Measurements from ENCODE around the gene ARHGAP8. TPM values are rescaled to one million over a fixed set of nuclear protein-coding genes. Genes with fewer than 3 reads are reported as not detected.

ARHGAP8 gene
- total RNA-seq, 1 donor from 2014 or later: not detected

DNA sequence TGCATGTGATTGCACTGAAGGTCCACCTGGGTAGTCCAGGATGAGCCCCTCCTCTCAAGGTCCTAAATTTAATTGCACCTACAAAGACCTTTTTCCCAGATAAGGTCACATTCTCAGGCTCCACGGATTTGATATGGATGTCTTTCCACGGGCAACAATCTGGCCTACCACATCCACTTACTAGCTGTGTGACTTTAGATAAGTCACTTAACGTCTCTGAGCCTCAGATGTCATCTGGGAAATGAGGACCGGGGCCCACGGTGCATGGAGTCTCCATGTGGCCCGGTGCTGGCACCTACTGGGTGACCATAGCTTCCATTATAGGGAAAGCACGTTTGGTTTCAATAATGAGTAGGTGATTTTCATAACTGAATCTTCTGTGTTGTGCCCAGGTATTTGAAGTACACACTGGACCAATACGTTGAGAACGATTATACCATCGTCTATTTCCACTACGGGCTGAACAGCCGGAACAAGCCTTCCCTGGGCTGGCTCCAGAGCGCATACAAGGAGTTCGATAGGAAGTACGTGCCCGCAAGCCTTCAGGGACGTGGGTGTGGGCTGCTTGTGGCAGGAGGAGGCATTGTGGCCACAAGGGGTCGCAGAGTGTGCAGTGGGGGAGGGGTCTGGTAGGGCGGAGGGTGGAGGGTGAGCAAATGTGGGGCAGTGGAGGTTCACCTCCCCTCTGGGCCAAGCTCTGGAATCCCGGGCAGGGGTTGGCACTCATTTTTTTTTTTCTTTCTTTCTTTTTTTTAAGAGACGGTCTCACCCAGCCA lies 55.7 kb downstream of the ARHGAP8 start:
- no peak overlapping the region for H3K4me3 ChIP-seq
- no peak overlapping the region for H3K27ac ChIP-seq (replicated peaks)
- H3K4me1 ChIP-seq: no peaks in the 10 kb centered on the region
- intact Hi-C loops (cut with micrococcal nuclease): no loop called here
- no peak for TF ChIP-seq CTCF (IDR thresholded peaks at IDR 0.05; ENCODE audit: borderline replicate concordance)
- DNase-seq: no peak
- H3K36me3 ChIP-seq: no peaks in the 10 kb centered on the region
- peaks cover 49% of the 10 kb centered on the region for H3K27me3 ChIP-seq (ENCODE audit: low read depth)
- peaks cover 8% of the 10 kb centered on the region for H3K9me3 ChIP-seq (replicated peaks)

DNA sequence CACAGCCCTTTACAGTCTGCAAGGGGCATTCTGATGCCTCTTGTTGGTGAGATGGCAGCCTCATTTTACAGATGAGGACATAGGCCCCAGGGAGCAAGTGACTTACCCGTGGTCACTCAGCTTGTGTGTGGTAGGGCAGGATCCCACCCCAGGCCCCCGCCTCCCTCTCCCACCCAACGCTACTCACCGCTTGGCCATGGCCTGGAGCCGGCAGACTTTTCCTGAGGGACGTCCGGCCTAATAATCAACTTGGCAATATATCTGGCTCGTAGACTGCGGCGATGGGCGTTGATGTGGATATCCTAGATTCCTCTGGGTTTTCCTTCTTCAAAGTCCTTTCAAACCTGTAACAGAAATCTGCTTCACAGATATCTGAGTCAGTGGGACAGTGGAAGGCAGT lies 57.1 kb downstream of the ARHGAP8 start:
- Histone ChIP-seq H3K27me3 (ENCODE audit: low read depth) (peaks cover 56% of the 10 kb centered on the region), H3K9me3 (replicated peaks) (peaks cover 15% of the 10 kb centered on the region), H3K4me3 (no peak overlapping the region), H3K4me1 (no peaks in the 10 kb centered on the region), H3K36me3 (no peaks in the 10 kb centered on the region), H3K27ac (replicated peaks) (no peak overlapping the region)
- no peak for TF ChIP-seq CTCF (IDR thresholded peaks at IDR 0.05; ENCODE audit: borderline replicate concordance)
- intact Hi-C loops (cut with micrococcal nuclease): no loop called here
- DNase-seq: peak; percentile 12

DNA sequence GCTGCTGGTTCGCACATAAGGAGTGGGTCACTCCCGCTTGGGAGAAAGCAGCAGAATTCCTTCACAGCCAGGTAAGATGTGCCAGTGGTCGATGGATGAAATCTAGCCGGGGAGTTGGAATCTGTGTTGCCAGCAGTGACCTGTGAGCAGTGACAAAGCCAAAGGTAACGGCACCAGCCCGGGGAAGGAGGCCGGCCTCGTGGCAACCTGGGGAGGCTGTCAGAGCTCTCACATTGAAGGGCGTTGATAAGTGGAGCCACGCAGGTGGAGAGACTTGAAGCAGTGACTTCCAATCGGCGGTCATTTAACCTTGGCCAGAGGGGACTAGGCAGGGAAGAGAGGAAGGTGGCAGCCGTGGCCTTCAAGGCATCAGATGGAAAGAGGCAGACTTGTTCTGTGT lies 58.8 kb downstream of the ARHGAP8 start:
- Histone ChIP-seq H3K27ac (replicated peaks) (no peak overlapping the region), H3K27me3 (ENCODE audit: low read depth) (peaks cover 61% of the 10 kb centered on the region), H3K4me3 (no peak overlapping the region), H3K4me1 (no peaks in the 10 kb centered on the region), H3K36me3 (no peaks in the 10 kb centered on the region), H3K9me3 (replicated peaks) (peaks cover 15% of the 10 kb centered on the region)
- TF ChIP-seq CTCF (IDR thresholded peaks at IDR 0.05; ENCODE audit: borderline replicate concordance): no peak
- DNase-seq: peak; percentile 0
- intact Hi-C loops (cut with micrococcal nuclease): no loop called here

DNA sequence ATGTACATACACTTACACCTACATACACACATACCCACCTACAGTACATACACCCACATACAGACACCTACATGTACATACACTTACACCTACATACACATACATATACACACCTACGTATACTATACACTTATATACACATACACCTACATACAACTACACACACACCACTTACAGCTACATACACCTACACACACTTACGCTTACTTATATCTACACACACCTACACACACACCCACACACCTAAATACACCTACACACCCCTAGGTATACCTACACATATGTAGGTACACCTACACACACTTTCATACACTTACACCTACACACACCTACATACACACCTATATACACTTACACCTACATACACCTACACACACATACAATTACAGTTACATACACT lies 61.0 kb downstream of the ARHGAP8 start:
- Histone ChIP-seq H3K4me1 (no peaks in the 10 kb centered on the region), H3K27ac (replicated peaks) (no peak overlapping the region), H3K9me3 (replicated peaks) (peaks cover 15% of the 10 kb centered on the region), H3K27me3 (ENCODE audit: low read depth) (peaks cover 49% of the 10 kb centered on the region), H3K4me3 (no peak overlapping the region), H3K36me3 (no peaks in the 10 kb centered on the region)
- no peak for DNase-seq
- intact Hi-C loops (cut with micrococcal nuclease): no loop called here
- TF ChIP-seq CTCF (IDR thresholded peaks at IDR 0.05; ENCODE audit: borderline replicate concordance): no peak

DNA sequence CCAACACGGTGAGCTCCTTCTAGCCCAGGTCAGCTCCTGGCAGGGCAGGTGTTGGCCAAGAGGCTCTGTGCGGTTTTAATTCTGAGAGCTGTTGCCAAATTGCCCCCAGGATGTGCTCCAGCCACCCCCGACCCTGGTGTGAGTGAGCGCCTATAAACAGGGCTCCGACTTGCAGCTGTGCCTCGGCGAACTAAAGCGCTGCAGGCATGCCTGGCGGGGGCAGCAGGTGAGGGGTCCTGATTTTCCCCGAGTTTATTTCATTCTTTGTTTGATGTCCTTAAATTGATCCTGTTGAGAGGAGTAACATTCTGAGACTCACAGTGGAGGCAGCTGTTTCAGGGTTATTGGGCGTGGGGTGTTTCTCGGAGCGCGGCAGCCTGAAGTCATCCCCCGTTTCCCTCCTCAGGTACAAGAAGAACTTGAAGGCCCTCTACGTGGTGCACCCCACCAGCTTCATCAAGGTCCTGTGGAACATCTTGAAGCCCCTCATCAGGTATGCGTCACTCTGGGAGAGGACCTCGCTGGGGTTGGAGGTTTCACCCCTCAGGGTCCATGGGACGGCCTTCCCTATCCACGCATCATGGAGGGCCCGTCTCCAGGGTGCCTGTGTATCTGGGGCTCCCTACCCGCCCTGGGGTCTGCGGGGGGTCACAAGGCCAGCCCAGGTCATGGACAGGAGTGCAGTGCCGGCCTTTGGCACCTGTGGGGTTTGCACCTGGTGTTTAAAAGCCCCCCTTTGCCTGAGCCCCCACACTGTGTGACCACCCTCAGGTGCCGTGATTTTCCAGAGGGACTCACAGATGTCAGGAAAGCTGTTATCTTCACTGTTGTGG lies 62.1 kb downstream of the ARHGAP8 start:
- no peak overlapping the region for H3K27ac ChIP-seq (replicated peaks)
- intact Hi-C loops (cut with micrococcal nuclease): no loop called here
- H3K4me1 ChIP-seq: no peaks in the 10 kb centered on the region
- H3K4me3 ChIP-seq: no peak overlapping the region
- peaks cover 15% of the 10 kb centered on the region for H3K9me3 ChIP-seq (replicated peaks)
- TF ChIP-seq CTCF (IDR thresholded peaks at IDR 0.05; ENCODE audit: borderline replicate concordance): no peak
- no peaks in the 10 kb centered on the region for H3K36me3 ChIP-seq
- peak; percentile 2 for DNase-seq
- peaks cover 50% of the 10 kb centered on the region for H3K27me3 ChIP-seq (ENCODE audit: low read depth)
